WTC11 (cell line): ENCODE measurements around the gene FOXK1.

Experiments used
- CTCF ChIP-seq: fragments of 200-600 bp; IDR thresholded peaks from 2 replicates; pipeline ENCODE4 v1.8.0; 2022; ENCODE audit warnings: antibody characterized with exemption
- JUN ChIP-seq: sonication (generic); formaldehyde crosslinking; IDR thresholded peaks from 2 replicates; pipeline ENCODE4 v1.8.0; 2023; ENCODE audit warnings: mild to moderate bottlenecking, missing genetic modification reagents
- NR2C2 ChIP-seq: sonication (generic); formaldehyde crosslinking; IDR thresholded peaks from 2 replicates; pipeline ENCODE4 v1.8.0; 2022; ENCODE audit warnings: mild to moderate bottlenecking, missing genetic modification reagents
- PRDM15 ChIP-seq: sonication (generic); formaldehyde crosslinking; IDR thresholded peaks from 2 replicates; pipeline ENCODE4 v1.8.0; 2022; ENCODE audit warnings: missing genetic modification reagents
- TF ChIP-seq, protein P1 (sequence below): fragments of 250-450 bp; sonication (Bioruptor Pico); IDR thresholded peaks from 2 replicates; pipeline ENCODE4 v2.1.2; 2022; ENCODE audit warnings: mild to moderate bottlenecking, moderate library complexity

DNA sequence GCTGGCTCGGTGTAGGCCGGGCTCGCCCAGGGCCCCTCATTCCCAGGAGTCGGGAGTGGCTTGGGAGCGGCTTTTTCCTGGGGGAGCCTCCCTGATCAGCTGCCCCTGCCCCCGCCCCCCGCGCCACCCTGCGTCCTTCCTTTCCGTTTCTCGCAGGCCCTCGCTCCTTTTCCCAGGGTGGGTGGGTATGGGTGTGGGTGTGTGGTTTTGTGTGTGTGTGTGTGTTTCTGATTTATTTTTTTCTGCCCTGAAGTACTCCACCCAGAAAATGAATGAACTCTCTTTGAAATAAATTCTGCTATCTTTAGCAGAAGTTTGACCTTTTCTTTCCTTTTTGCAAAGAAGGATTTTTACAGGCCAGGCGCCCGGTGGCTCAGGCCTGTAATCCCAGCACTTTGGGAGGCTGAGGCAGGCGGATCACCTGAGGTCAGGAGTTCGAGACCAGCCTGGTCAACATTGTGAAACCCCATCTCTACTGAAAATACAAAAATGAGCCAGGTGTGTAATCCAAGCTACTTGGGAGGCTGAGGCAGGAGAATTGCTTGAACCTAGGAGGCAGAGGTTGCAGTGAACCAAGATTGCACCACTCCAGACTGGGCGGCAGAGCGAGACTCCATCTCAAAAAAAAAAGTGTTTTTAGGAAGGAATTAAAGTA, 63.3 kb downstream of the FOXK1 start:
- no peak for TF ChIP-seq NR2C2 (CRISPR knock-in tag)
- no peak for TF ChIP-seq CTCF
- TF ChIP-seq, protein P1, sequence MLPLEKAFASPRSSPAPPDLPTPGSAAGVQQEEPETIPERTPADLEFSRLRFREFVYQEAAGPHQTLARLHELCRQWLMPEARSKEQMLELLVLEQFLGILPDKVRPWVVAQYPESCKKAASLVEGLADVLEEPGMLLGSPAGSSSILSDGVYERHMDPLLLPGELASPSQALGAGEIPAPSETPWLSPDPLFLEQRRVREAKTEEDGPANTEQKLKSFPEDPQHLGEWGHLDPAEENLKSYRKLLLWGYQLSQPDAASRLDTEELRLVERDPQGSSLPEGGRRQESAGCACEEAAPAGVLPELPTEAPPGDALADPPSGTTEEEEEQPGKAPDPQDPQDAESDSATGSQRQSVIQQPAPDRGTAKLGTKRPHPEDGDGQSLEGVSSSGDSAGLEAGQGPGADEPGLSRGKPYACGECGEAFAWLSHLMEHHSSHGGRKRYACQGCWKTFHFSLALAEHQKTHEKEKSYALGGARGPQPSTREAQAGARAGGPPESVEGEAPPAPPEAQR: no peak
- no peak for TF ChIP-seq JUN (CRISPR knock-in tag)
- no peak for TF ChIP-seq PRDM15 (CRISPR knock-in tag)
